AG09309 (cell line): Measurements from ENCODE around the gene FASN.

Experiments used
- DNase-seq: peaks from one replicate; pipeline ENCODE4 v3.0.0-alpha.2; 2010; ENCODE audit warnings: low read depth
- H3K4me3 ChIP-seq: 2 replicates; pipeline ENCODE4 v1.5.1; 2011; ENCODE audit warnings: mild to moderate bottlenecking, low read depth, low read length, moderate library complexity; ENCODE audit not compliant: control insufficient read depth
- CTCF ChIP-seq: IDR thresholded peaks from 2 replicates; pipeline ENCODE4 v1.5.1; 2011; ENCODE audit warnings: mild to moderate bottlenecking, low read depth, low read length, inconsistent platforms; ENCODE audit not compliant: insufficient read depth, control insufficient read depth; ENCODE audit errors: missing control alignments

The FASN gene

GRCh38 chr17:82059272-82060000, 38.6 kb downstream of the FASN start:
- no peak for TF ChIP-seq CTCF
- DNase-seq, result no peak
- no peak overlapping the region for H3K4me3 ChIP-seq

GRCh38 chr17:82058855-82059249, 39.2 kb downstream of the FASN start:
- H3K4me3 ChIP-seq, result no peak overlapping the region
- no peak for DNase-seq
- no peak for TF ChIP-seq CTCF

GRCh38 chr17:82058230-82058854, 39.7 kb downstream of the FASN start:
- no peak for TF ChIP-seq CTCF
- no peak overlapping the region for H3K4me3 ChIP-seq
- no peak for DNase-seq

GRCh38 chr17:82056729-82057621, 41.1 kb downstream of the FASN start:
- TF ChIP-seq CTCF, result no peak
- H3K4me3 ChIP-seq, result no peak overlapping the region
- no peak for DNase-seq

- DNase-seq, result no peak
- H3K4me3 ChIP-seq, result no peak overlapping the region
- TF ChIP-seq CTCF, result no peak
These were observed 41.9 kb downstream of the FASN start for GRCh38 chr17:82055965-82056728.
